Body of pancreas (tissue), 4 donors: ENCODE data around the gene SLBP. TPM values are rescaled to one million over a fixed set of nuclear protein-coding genes. Genes with fewer than 3 reads are reported as not detected.

Experiments used
- ATAC-seq: fragments of 150-250 bp; one replicate; pipeline ENCODE4 v1.9.1; 2016
- DNase-seq, 4 donors: peaks; one replicate each; pipeline ENCODE4 v3.0.0-alpha.2; 2019
- H3K27ac ChIP-seq, 4 donors: fragments of 200-600 bp; sonication (generic); 1 replicate in 3 of 4; 2 replicates in 1 of 4; pipeline versions ENCODE4 v1.5.1 to v1.6.1; 2016 to 2019; ENCODE audit warnings: mild to moderate bottlenecking in 1 of 4, mixed read lengths in 1 of 4, moderate library complexity in 1 of 4
- H3K27me3 ChIP-seq, 2 donors: fragments of 200-600 bp; sonication (generic); one replicate each; pipeline ENCODE4 v1.6.0; 2016; ENCODE audit warnings: mild to moderate bottlenecking in 1 of 2
- H3K36me3 ChIP-seq, 2 donors: fragments of 200-600 bp; sonication (generic); replicated peaks in 1 of 2; 2 replicates each; pipeline ENCODE4 v1.5.1; 2016; ENCODE audit warnings: low read depth in 2 of 2; ENCODE audit not compliant: insufficient read depth in 1 of 2
- H3K4me1 ChIP-seq: fragments of 200-600 bp; sonication (generic); one replicate; pipeline ENCODE4 v1.6.0; 2016
- H3K4me3 ChIP-seq, 2 donors: fragments of 200-600 bp; sonication (generic); 1 replicate in 1 of 2; 2 replicates in 1 of 2; pipeline ENCODE4 v1.5.1; 2016 to 2019
- H3K9me3 ChIP-seq, 3 donors: fragments of 200-600 bp; sonication (generic); 1 replicate in 2 of 3; 2 replicates in 1 of 3; pipeline ENCODE4 v1.5.1; 2016
- POLR2A ChIP-seq, 3 donors: fragments of 450-650 bp; IDR thresholded peaks; one replicate each; pipeline ENCODE4 v1.6.1; 2016; ENCODE audit warnings: antibody characterized with exemption in 3 of 3, mild to moderate bottlenecking in 2 of 3
- WGBS, 2 donors: methylation state at CpG; one replicate each; pipeline ENCODE4 v1.1.5; 2017; 5-methylcytosine and 5-hydroxymethylcytosine counted together
- intact Hi-C: fragments of 100-400 bp; cut with DNase I; formaldehyde crosslinking; loops from one replicate; pipeline ENCODE4 v1.15.1; 2023
- total RNA-seq, 2 donors: library from RNA; depleted of rRNA; stranded (reverse); fragments of >200 nt; gene quantifications; one replicate each; pipeline ENCODE4 v1.1.0, GENCODE V29; 2016
- TF ChIP-seq, protein P1 (sequence below), 7 experiments: fragments of 450-650 bp in 4 of 7; fragments of 200-600 bp in 3 of 7; sonication (generic) in 3 of 7; IDR thresholded peaks; one replicate each; pipeline ENCODE4 v1.5.1; 2016 to 2019; ENCODE audit warnings: antibody characterized with exemption in 7 of 7

Gene SLBP
- total RNA-seq, 2 donors from 2014 or later, result 23.7 to 26.2 TPM

DNA sequence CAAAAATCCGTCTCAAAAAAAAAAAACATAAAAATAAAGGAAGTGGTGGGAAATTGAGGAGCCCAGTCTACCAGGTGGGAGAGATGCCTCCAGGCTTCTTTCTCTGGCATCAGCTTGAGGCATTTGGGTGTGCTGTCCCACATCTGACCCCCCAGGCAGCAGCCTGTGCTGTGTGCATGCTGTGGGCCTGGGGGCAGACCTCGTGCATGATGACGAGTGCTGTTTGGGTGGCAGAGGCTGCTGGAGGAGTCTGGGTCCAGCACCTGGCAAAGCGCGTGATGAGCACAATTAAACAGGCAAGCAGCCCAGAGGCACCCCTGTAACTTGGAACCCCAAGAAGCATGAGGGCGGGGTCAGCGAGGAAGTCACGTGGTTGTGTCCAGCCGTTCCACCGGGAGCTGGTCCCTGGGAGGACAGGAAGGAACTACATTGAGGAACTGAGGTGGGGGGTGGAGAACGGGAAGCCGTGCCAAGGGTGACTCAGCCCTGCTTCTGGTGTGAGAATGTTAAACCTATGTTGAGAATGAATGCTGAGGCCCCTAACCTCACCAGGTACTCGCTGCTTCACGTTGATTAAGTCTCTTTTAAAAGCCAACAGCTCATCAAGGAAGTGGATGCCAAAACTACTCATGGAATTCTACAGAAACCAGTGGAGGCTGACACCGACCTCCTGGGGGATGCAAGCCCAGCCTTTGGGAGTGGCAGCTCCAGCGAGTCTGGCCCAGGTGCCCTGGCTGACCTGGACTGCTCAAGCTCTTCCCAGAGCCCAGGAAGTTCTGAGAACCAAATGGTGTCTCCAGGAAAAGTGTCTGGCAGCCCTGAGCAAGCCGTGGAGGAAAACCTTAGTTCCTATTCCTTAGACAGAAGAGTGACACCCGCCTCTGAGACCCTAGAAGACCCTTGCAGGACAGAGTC is 15.3 kb upstream of the SLBP start:
- H3K27ac ChIP-seq, result peak overlapping the region in 3 of 4 donors; percentile 62 to 73 (median 67)

DNA sequence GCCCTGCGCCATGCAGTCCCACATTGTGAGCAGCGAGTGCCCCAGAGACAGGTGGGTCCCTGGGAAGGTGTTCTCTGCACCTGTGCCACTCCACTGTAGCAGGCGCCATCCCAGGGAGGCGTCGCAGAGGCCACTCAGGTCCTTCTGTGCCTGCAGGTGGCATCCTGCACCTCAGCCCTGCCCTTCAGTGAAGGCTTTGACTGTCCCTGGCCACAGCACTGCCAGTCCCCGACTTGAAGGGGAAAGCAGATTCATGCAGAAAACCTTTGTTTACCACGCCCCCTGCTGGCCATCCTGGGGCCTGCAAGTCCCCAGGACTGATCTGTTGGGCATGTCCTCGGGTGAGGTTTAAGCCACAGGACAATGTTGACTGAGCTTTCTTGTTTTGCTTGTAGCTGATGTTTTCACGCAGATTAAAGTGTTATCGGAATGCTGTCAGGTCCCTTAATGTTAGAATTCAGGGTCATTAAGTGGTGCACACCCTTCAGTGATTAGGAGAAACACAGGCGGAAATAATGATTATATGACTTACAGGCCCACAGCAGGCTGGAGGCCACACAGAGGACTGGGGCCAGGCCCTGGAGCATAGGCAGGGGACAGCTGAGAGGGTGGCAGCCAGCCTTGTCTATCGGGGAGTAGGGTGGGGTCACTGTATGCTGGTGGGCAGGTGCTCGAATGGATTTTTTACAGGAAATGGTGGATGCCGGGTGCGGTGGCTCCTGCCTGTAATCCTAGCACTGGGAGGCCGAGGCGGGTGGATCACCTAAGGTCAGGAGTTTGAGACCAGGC is 14.2 kb upstream of the SLBP start:
- H3K4me1 ChIP-seq, result peaks cover 43% of the 10 kb centered on the region

More for the DNA sequence above, 15.3 kb upstream of the SLBP start:
- WGBS, 2 donors, result 56 to 58% methylated on average over 17 to 18 of the region's 18 CpGs
- ATAC-seq (peak; percentile 46), DNase-seq (peak in 3 of 4 donors; percentile 48 to 80 (median 69))
- Histone ChIP-seq H3K4me3 (no peak overlapping the region), H3K27me3 (no peaks in the 10 kb centered on the region), H3K4me1 (peaks cover 34% of the 10 kb centered on the region), H3K9me3 (no peaks in the 10 kb centered on the region), H3K36me3 (no peaks in the 10 kb centered on the region)
- intact Hi-C loops, result loop anchor here (5.0 kb wide), 1 partner anchor 35 kb away; no protein-coding TSS in a partner anchor
- TF ChIP-seq, protein P1, sequence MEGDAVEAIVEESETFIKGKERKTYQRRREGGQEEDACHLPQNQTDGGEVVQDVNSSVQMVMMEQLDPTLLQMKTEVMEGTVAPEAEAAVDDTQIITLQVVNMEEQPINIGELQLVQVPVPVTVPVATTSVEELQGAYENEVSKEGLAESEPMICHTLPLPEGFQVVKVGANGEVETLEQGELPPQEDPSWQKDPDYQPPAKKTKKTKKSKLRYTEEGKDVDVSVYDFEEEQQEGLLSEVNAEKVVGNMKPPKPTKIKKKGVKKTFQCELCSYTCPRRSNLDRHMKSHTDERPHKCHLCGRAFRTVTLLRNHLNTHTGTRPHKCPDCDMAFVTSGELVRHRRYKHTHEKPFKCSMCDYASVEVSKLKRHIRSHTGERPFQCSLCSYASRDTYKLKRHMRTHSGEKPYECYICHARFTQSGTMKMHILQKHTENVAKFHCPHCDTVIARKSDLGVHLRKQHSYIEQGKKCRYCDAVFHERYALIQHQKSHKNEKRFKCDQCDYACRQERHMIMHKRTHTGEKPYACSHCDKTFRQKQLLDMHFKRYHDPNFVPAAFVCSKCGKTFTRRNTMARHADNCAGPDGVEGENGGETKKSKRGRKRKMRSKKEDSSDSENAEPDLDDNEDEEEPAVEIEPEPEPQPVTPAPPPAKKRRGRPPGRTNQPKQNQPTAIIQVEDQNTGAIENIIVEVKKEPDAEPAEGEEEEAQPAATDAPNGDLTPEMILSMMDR (IDR thresholded peaks at IDR 0.05), result no peak
- no peak for TF ChIP-seq POLR2A (IDR thresholded peaks at IDR 0.05)

DNA sequence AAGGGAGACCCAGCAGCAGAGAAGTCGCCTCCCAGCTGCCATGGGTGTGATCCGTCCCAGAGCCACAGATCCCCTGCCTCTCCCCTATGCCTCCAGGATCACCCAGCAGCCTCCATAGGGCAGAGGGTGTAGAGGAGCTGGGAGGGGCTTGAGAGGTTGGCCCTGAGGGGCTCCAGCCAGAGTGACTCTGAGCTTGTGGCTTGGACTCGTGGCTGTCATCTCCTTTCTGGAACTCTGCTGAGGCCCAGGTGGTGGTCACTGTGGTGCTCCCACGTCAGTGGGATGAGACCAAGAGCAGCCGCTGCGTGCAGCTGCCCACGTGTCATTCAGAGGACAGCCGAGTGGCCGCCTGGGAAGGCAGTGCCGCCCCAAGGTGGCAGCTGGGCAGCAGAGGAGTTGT is 13.4 kb upstream of the SLBP start:
- WGBS, 2 donors, result 94 to 100% methylated on average over 2 to 10 of the region's 10 CpGs
- intact Hi-C loops, result loop anchor here (5.0 kb wide), 1 partner anchor 33 kb away; no protein-coding TSS in a partner anchor
- no peak for ATAC-seq
- Histone ChIP-seq H3K9me3 (no peaks in the 10 kb centered on the region), H3K27me3 (no peaks in the 10 kb centered on the region), H3K36me3 (no peaks in the 10 kb centered on the region), H3K4me3 (no peak overlapping the region), H3K27ac (no peak overlapping the region), H3K4me1 (peaks cover 43% of the 10 kb centered on the region)
- DNase-seq, result no peak
- TF ChIP-seq, protein P1 (IDR thresholded peaks at IDR 0.05), result no peak
- TF ChIP-seq POLR2A (IDR thresholded peaks at IDR 0.05), result no peak

More for the DNA sequence above, 14.2 kb upstream of the SLBP start:
- H3K27ac ChIP-seq, result peak overlapping the region in 3 of 4 donors; percentile 14 to 73 (median 67)
- H3K4me3 ChIP-seq, result no peak overlapping the region
- no peak for TF ChIP-seq POLR2A (IDR thresholded peaks at IDR 0.05)
- TF ChIP-seq, protein P1 (IDR thresholded peaks at IDR 0.05), result peak; percentile 91 to 99 (median 95)
- intact Hi-C loops, result loop anchor here (5.0 kb wide), 1 partner anchor 34 kb away; no protein-coding TSS in a partner anchor
- H3K9me3 ChIP-seq, result no peaks in the 10 kb centered on the region
- DNase-seq (peak; percentile 91 to 97 (median 94)), ATAC-seq (peak; percentile 68)
- 47 to 64% methylated on average over 11 to 17 of the region's 17 CpGs for WGBS, 2 donors
- H3K27me3 ChIP-seq, result no peaks in the 10 kb centered on the region
- H3K36me3 ChIP-seq, result no peaks in the 10 kb centered on the region

DNA sequence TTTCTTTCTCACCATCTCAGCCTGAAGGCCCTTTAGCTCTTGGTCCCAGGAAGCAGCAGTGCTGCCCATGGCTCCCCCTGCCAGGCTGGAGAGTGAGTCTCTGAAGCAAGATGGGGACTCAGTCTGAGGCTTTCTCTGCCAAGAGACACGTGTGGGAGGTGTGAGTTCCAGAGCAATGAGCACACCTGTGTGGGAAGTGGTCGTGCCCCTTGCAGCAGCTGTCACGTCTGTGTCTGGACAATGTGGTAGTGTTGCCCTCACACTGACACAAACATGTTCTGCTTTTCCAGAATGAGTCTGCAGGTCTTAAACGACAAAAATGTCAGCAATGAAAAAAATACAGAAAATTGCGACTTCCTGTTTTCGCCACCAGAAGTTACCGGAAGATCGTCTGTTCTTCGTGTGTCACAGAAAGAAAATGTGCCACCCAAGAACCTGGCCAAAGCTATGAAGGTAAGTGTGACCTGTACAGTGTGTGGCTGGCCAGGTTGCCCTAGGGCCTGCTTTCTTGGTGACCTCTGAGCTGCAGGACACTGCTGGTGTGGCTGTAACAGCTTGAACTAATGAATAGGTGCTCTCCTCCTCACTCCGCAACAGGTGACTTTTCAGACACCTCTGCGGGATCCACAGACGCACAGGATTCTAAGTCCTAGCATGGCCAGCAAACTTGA is 11.1 kb upstream of the SLBP start:
- Histone ChIP-seq H3K9me3 (no peaks in the 10 kb centered on the region), H3K27ac (peak overlapping the region in 2 of 4 donors; percentile 24 to 67), H3K4me1 (peaks cover 58% of the 10 kb centered on the region), H3K36me3 (no peaks in the 10 kb centered on the region), H3K4me3 (no peak overlapping the region), H3K27me3 (no peaks in the 10 kb centered on the region)
- peak in 1 of 3 donors; percentile 24 for TF ChIP-seq POLR2A (IDR thresholded peaks at IDR 0.05)
- TF ChIP-seq, protein P1 (IDR thresholded peaks at IDR 0.05), result no peak
- DNase-seq (no peak), ATAC-seq (no peak)
- intact Hi-C loops, result loop anchor here (5.0 kb wide), 1 partner anchor 371 kb away; no protein-coding TSS in a partner anchor
- WGBS, 2 donors, result 71 to 81% methylated on average over 11 to 12 of the region's 12 CpGs
